Prostate gland (tissue), 2 donors: Measurements from ENCODE around the gene RNASEH2B. TPM values are rescaled to one million over a fixed set of nuclear protein-coding genes. Genes with fewer than 3 reads are reported as not detected.

ENCODE experiments used
- DNase-seq: peaks from one replicate; pipeline ENCODE4 v3.0.0-alpha.2; 2019; ENCODE audit warnings: low spot score
- H3K27ac ChIP-seq, 2 donors: fragments of 200-600 bp; sonication (generic); 2 replicates each; pipeline ENCODE4 v1.5.1; 2017 to 2019
- H3K27me3 ChIP-seq: fragments of 200-600 bp; sonication (generic); replicated peaks from 2 replicates; pipeline ENCODE4 v1.5.1; 2019; ENCODE audit not compliant: insufficient read depth
- H3K36me3 ChIP-seq, 2 donors: fragments of 200-600 bp; sonication (generic); 1 replicate in 1 of 2; 2 replicates in 1 of 2; pipeline versions ENCODE4 v1.5.1 to v1.8.1; 2017 to 2019
- H3K4me1 ChIP-seq: fragments of 200-600 bp; sonication (generic); replicated peaks from 2 replicates; pipeline ENCODE4 v1.5.1; 2019
- H3K4me3 ChIP-seq, 2 donors: fragments of 200-600 bp; sonication (generic); 2 replicates each; pipeline ENCODE4 v1.5.1; 2017 to 2019
- H3K9me3 ChIP-seq: fragments of 200-600 bp; sonication (generic); 2 replicates; pipeline ENCODE4 v1.5.1; 2017
- POLR2A ChIP-seq: fragments of 450-650 bp; IDR thresholded peaks from one replicate; pipeline ENCODE4 v1.6.1; 2016; ENCODE audit warnings: antibody characterized with exemption, mild to moderate bottlenecking
- POLR2AphosphoS5 ChIP-seq: sonication (generic); formaldehyde crosslinking; IDR thresholded peaks from one replicate; pipeline ENCODE4 v1.6.1; 2017; ENCODE audit warnings: antibody characterized with exemption
- WGBS: methylation state at CpG from one replicate; pipeline ENCODE4 v1.1.5; 2018; 5-methylcytosine and 5-hydroxymethylcytosine counted together
- intact Hi-C: fragments of 100-400 bp; cut with DNase I; formaldehyde crosslinking; loops from one replicate; pipeline ENCODE4 v1.14.2; 2022
- total RNA-seq, 2 donors: library from RNA; depleted of rRNA; stranded (reverse); fragments of >200 nt; gene quantifications; one replicate each; pipeline ENCODE4 v1.1.0, GENCODE V29; 2016
- TF ChIP-seq, protein P1 (sequence below), 4 experiments: fragments of 200-600 bp in 2 of 4; fragments of 450-650 bp in 2 of 4; sonication (generic) in 2 of 4; IDR thresholded peaks; 1 replicate in 3 of 4; 2 replicates in 1 of 4; pipeline ENCODE4 v1.5.1; 2016 to 2019; ENCODE audit warnings: antibody characterized with exemption in 4 of 4, mild to moderate bottlenecking in 2 of 4, moderate library complexity in 2 of 4

RNASEH2B gene
- total RNA-seq, 2 donors from 2014 or later, result 34.1 to 54.9 TPM

DNA sequence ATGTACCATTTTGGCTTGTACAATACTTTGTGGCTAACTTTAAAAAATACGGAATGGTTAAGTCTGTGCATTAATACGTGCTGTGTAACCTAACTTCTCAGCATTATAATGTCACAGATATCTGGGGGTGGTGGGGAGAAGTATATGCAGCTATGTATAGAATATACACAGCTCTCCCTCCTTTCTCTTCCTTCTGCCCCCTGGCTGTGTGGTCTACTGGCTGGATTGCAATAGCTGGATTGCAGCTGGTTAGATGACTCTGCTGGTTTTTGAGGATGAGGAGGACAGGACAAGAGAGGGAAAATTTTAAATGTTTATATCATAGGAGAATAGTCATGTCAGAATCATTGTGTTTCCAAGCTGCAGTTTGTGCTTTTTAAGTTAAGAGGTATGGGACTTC, 9.7 kb downstream of the RNASEH2B start:
- no peak overlapping the region for H3K4me3 ChIP-seq
- H3K36me3 ChIP-seq, result no peaks in the 10 kb centered on the region
- H3K27ac ChIP-seq, result no peak overlapping the region
- H3K9me3 ChIP-seq, result no peaks in the 10 kb centered on the region
- no peak for DNase-seq
- 77% methylated on average over 2 of the region's 2 CpGs for WGBS
- no peak for TF ChIP-seq POLR2A
- H3K27me3 ChIP-seq, result no peaks in the 10 kb centered on the region
- intact Hi-C loops, result no loop called here
- H3K4me1 ChIP-seq, result no peaks in the 10 kb centered on the region

DNA sequence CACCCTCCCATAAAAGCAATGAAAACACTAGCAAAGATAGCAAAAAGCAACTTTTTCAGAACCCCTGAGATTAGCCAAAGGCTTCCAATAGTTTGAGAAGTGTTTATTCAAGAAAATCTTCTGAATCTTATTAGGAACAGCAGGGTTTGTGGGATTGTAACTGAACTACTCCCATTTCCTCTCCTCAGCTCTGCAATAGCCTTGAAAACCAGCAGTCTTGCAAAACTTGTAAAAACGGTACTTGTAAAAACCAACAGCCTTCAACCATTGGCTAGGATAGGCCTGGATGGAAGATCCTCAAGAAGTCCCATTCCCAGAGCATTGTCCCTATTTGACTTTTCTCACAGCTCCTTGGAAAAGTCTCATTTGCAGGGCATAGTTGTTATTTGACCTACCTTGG, 12.1 kb downstream of the RNASEH2B start:
- TF ChIP-seq, protein P1, sequence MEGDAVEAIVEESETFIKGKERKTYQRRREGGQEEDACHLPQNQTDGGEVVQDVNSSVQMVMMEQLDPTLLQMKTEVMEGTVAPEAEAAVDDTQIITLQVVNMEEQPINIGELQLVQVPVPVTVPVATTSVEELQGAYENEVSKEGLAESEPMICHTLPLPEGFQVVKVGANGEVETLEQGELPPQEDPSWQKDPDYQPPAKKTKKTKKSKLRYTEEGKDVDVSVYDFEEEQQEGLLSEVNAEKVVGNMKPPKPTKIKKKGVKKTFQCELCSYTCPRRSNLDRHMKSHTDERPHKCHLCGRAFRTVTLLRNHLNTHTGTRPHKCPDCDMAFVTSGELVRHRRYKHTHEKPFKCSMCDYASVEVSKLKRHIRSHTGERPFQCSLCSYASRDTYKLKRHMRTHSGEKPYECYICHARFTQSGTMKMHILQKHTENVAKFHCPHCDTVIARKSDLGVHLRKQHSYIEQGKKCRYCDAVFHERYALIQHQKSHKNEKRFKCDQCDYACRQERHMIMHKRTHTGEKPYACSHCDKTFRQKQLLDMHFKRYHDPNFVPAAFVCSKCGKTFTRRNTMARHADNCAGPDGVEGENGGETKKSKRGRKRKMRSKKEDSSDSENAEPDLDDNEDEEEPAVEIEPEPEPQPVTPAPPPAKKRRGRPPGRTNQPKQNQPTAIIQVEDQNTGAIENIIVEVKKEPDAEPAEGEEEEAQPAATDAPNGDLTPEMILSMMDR (IDR thresholded peaks at IDR 0.05), result no peak
- TF ChIP-seq POLR2AphosphoS5 (no peak), POLR2A (no peak)
- H3K36me3 ChIP-seq, result no peaks in the 10 kb centered on the region
- DNase-seq, result no peak
- intact Hi-C loops, result no loop called here
- H3K27ac ChIP-seq, result no peak overlapping the region
- no peaks in the 10 kb centered on the region for H3K4me1 ChIP-seq
- H3K9me3 ChIP-seq, result no peaks in the 10 kb centered on the region
- no peak overlapping the region for H3K4me3 ChIP-seq
- WGBS, result 94% methylated on average over 1 of the region's 1 CpG
- H3K27me3 ChIP-seq, result no peaks in the 10 kb centered on the region

DNA sequence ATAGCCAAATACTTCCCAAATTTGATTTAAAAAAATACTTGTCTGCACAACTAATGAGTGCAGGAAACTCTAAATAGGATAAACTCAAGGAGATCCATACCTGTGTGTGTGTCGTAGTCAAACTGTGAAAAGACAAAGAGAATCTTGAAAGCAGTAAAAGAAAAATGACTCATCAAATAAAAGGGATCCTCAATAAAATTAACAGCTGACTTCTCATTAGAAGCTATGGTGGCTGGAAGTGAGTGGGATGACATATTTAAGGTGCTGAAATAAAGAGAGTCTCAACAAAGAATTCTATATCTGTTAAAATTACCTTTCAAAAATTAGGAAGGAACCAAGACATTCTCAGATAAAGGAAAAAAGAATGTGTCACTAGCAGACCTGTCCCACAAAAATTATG, 13.7 kb downstream of the RNASEH2B start:
- Histone ChIP-seq H3K27ac (no peak overlapping the region), H3K4me1 (no peaks in the 10 kb centered on the region), H3K36me3 (no peaks in the 10 kb centered on the region), H3K4me3 (no peak overlapping the region), H3K27me3 (no peaks in the 10 kb centered on the region), H3K9me3 (no peaks in the 10 kb centered on the region)
- TF ChIP-seq POLR2AphosphoS5 (no peak), POLR2A (no peak)
- TF ChIP-seq, protein P1 (IDR thresholded peaks at IDR 0.05), result no peak
- 95% methylated on average over 1 of the region's 1 CpG for WGBS
- intact Hi-C loops, result no loop called here
- no peak for DNase-seq

DNA sequence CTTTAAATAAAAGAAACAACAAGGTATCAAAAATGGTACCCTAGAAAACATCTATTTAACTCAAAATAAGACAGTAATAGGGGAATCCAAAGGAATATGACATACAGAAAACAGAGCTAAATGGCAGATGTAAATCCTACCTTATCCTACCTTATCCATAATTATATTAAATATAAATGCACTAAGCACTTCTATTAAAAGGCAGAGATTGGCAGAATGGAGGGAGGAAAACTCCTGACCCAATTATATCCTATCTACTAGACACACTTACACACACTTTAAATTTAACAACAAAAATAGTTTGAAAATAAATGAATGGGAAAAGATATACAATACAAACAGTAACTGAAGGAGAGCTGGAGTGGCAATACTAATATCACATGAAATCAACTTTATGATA, 14.4 kb downstream of the RNASEH2B start:
- H3K36me3 ChIP-seq, result no peaks in the 10 kb centered on the region
- intact Hi-C loops, result no loop called here
- H3K4me1 ChIP-seq, result no peaks in the 10 kb centered on the region
- H3K4me3 ChIP-seq, result no peak overlapping the region
- no peak for TF ChIP-seq POLR2A
- TF ChIP-seq POLR2AphosphoS5, result no peak
- TF ChIP-seq, protein P1 (IDR thresholded peaks at IDR 0.05), result no peak
- no peaks in the 10 kb centered on the region for H3K27me3 ChIP-seq
- DNase-seq, result no peak
- H3K9me3 ChIP-seq, result no peaks in the 10 kb centered on the region
- H3K27ac ChIP-seq, result no peak overlapping the region

DNA sequence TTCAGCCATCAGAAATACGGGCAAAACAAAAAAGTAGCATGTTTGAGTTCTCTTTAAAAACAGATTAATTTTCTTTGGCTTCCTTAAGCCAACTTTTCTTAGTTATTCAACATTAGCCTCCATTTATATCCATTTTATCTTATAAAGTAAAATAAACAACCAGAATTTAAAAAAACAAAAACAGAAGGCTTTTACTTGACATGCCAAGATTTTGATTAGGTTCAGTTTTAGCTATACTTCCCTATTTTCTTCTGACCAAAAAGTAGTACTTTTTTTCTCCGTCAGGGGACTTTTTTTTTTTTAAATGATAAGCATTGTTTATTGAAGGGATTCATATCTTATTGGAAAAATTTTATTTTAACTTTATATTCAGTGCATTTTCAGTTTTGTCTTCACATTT, 18.1 kb downstream of the RNASEH2B start:
- Histone ChIP-seq H3K9me3 (no peaks in the 10 kb centered on the region), H3K27ac (no peak overlapping the region), H3K36me3 (no peaks in the 10 kb centered on the region), H3K27me3 (no peaks in the 10 kb centered on the region), H3K4me1 (no peaks in the 10 kb centered on the region), H3K4me3 (no peak overlapping the region)
- 73% methylated on average over 2 of the region's 2 CpGs for WGBS
- no peak for DNase-seq
- TF ChIP-seq POLR2AphosphoS5, result no peak
- TF ChIP-seq POLR2A, result no peak
- TF ChIP-seq, protein P1 (IDR thresholded peaks at IDR 0.05), result no peak
- intact Hi-C loops, result no loop called here
